Panc1 (cell line): ENCODE data around the gene TMA7.

Source experiments
- CTCF ChIP-seq: fragments of 450-650 bp; IDR thresholded peaks from 2 replicates; pipeline ENCODE4 v1.5.1; 2017; ENCODE audit warnings: mild to moderate bottlenecking
- POLR2AphosphoS5 ChIP-seq: IDR thresholded peaks from 2 replicates; pipeline ENCODE4 v1.6.1; 2012; ENCODE audit warnings: mild to moderate bottlenecking, low read depth, low read length, moderate library complexity
- SIN3A ChIP-seq: IDR thresholded peaks from 2 replicates; pipeline ENCODE4 v1.6.1; 2012; ENCODE audit warnings: low read depth, mild to moderate bottlenecking, low read length, moderate library complexity, borderline replicate concordance; ENCODE audit not compliant: insufficient read depth

GRCh38 chr3:48429960-48430707 is 9.9 kb upstream of the TMA7 start, which contains the start of gene PLXNB1:
- TF ChIP-seq CTCF (no peak), SIN3A (no peak), POLR2AphosphoS5 (no peak)
